T-helper 9 cell (primary cell): Measurements from ENCODE around the gene HNRNPM.

Source experiments
- DNase-seq: peaks from one replicate; pipeline ENCODE4 v3.0.0-alpha.2; 2020

Gene HNRNPM

DNA sequence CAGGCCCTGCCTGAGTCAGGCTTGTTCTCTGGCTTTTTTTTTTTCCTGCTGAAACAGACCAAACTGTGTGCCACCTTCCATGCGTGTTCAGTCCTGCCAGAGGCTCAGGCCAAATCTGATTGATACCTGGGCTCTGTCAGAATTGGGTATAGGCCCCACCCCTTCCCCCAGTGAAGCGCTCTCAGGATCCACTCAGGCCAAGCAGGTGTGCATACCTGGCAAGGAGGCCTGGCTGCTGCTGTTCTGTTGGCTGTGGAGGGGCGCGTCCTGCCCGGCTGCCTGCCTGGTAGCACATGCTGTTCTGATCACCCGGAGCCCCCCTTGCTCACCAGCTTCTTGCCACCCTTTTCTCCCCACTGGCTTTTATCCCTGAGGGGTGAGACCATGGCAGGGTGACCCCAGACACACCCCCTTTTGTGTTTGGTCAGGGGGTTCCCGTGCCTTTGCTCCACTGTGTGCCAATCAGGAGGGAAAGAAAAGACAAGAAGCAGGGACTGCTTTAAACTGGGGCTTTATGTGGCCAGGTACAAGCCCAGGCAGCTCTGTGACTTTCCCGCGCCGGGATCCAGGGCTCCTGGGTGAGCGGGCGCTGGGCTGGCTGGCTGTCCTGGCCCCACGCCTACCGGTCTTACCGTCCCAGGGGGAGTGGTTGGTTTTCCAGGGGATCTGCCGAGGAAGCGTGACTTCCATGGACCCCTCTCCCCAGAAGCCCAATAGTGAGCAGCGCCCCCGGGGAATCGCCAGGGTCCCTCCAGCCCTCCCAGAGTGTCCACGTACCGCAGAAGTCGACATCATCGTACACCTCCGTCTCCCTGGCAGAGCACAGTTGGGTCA, 45.0 kb downstream of the HNRNPM start:
- no peak for DNase-seq

GRCh38 chr19:8490395-8490760, 45.6 kb downstream of the HNRNPM start:
- DNase-seq = no peak

GRCh38 chr19:8490873-8491272, 46.1 kb downstream of the HNRNPM start:
- DNase-seq = no peak

GRCh38 chr19:8491574-8491973, 46.8 kb downstream of the HNRNPM start:
- DNase-seq = no peak

DNA sequence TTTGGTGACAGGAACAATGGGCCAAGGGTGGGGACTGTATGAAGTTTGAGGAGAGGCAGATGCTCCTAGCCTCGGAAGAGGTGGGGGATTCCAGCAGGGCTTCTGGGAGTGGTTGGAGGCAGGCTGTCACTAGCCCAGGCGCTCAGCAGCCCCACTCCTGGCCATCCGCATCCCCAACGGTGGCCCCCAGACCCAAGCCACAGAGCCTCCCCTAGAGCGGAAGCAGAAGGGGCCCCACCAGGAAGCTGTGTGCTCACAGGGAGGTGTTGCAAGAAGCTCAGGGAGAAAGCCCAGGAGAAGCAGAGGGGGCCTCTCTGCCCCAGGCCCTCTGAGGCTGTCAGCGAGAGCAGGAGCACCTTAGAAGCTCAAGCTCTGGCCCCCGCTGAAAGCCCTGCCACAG, 49.4 kb downstream of the HNRNPM start:
- no peak for DNase-seq

GRCh38 chr19:8498295-8498694, 53.5 kb downstream of the HNRNPM start:
- DNase-seq = no peak

DNA sequence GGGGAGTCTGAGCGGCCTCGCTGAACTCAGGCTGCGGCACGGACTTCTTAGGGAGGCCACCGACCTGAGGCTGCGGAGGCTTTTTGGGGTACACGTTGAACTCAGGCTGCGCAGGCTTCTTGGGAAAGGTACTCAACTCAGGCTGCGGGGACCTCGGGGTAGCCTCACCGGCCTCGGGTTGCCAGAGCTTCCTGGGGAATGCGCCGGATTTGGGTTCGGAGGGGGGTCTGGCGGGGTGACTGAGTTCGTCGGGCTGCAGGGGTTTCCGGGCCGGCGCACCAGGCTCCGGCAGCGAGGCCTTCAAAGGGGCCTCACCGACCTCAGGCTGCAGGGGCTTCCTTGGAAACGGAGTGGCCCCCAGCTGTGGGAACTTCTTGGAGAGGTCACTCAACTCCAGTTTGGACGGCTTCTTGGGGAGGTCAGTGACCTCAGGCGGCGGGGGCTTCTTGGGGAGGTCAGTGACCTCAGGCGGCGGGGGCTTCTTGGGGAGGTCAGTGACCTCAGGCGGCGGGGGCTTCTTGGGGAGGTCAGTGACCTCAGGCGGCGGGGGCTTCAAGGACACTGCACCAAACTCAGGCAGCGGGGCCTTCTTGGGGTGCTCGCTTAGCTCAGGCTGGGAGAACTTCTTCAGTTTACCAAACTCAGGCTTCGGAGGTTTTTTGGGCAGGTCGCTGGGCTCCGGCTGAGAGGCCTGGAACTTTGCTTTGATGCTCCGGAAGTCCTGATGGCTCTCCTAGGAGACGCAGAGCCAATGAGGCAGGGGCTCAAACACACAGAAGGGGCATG, 54.5 kb downstream of the HNRNPM start:
- DNase-seq = no peak

- DNase-seq = no peak
Observed at GRCh38 chr19:8500158-8500557, 55.4 kb downstream of the HNRNPM start.

- no peak for DNase-seq
Observed at GRCh38 chr19:8501516-8501915, 56.7 kb downstream of the HNRNPM start.

DNA sequence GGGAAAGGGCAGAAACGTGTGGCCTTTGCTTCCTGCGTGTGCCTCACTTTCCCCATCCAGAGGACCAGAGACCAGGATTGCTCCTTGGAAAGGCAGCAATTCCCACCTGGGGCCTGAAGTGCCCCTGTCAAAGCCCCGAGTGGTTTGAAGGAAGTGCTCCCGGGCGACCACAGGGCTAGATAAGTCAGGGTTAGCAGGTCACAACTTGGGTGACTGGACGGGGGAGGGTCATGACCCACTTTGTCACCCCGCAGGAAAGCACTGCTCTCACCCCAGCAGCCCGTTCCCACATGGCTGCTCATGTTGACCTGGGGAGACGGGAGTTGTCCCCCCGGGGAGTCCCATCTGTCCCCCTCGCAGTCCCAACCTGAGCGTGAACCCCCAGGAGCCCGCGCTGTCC, 57.2 kb downstream of the HNRNPM start:
- DNase-seq = no peak

DNA sequence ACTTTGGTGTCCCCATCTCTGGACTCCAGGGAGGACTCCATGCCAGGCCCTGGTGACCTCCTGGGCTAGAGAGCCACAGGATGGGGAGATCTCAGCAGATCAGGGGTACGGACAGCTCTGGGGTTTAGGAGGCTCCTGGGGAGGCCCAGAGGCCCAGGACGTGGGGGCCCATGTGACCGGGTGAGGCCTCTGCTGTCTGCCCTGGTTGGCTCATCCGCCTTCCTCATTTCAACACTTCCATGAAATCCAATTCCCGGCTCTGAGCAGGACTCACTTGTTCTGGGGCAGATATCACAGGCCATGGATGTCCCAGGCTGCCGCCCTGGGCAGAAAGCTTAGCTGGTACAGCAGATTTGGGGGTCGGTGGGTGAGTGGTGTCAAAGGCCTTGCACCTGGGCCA, 58.7 kb downstream of the HNRNPM start:
- no peak for DNase-seq

GRCh38 chr19:8504171-8504570, 59.4 kb downstream of the HNRNPM start:
- DNase-seq = no peak

DNA sequence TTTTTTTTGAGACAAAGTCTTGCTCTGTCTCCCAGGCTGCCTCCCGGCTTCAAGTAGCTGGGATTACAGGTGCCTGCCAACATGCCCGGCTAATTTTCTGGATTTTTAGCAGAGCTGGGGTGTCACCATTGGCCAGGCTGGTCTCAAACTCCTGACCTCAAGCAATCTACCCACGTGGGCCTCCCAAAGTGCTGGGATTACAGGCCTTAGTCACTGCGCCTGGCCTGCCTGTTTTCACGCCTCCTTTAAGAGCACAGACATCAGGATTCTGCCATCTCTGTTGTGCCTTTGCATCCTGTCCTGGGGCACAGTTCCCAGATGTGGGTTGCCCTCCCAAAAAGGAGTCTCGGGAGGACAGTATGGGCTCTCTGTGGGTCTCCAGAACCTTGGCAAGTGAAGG, 60.1 kb downstream of the HNRNPM start:
- DNase-seq = no peak

GRCh38 chr19:8505680-8506401, 61.1 kb downstream of the HNRNPM start:
- peak; percentile 68 for DNase-seq

DNA sequence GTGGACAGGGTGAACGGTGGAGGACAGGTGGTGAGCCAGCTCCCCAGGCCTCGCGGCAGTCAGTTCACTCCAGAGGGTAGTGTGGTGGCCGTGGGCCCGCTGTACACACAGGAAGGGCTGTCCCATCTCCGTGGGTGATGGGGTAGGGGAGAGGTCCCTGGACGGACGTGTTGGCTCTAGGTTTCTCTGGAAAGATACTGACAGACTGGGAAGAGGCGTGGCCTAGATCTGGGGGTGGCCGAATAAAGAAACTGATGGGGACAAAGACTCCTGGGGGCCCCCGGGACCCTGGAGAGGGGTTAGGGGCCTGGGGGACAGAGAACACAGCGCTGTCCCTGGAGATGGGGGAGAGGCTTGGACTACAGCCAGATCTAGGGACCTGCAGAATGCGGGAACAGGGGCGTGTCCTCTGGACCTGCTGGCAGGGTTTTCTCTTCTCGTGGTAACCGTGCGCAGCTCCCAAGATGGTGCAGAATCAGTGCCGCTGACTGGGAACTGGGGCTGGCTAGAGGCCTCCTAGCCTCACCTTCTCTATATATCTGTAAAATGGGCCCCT, 61.7 kb downstream of the HNRNPM start:
- no peak for DNase-seq

- no peak for DNase-seq
Observed at GRCh38 chr19:8510589-8511115, 65.9 kb downstream of the HNRNPM start.

- DNase-seq = no peak
Observed at GRCh38 chr19:8511573-8512101, 66.9 kb downstream of the HNRNPM start.

DNA sequence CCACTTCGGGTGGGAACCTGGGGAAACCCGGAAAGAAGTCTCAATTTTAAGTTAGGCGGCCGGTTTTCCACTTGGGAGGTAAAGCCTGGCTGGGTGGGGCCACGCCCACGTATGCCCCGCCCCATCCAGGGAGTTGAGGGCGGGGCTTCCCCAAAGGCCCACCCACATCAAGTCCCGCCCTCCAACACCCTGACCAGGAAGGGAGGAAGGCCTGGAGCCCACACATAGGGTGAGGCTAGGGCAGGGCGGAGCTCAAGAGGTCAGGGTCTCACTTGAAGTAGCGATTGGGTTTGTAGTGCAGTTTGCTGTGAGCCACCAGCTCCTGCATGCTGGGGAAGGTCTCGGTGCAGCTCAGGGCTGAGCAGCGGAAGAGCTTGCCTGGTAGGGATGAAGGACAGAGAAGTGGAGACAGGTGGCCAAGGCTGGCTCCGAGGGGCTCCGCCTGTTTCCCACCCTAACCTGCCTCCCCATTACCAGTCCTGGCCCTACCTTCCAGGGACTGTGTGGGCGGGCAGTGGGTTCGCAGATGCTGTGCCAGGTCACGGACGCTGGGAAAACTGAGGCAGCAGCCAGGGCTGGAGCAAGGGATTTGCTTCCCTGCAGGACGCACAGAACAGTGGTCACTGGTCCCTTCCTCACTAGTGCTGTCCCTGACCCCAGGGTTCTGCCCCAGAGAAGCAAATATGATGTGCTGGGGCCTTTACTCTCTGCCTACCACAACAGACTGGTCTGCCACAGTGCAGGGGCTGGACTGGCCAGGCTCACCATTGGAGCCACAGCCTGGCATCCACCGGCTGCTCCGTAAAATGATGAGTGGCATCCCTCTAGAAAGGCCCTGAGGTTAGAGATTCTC, 67.6 kb downstream of the HNRNPM start:
- no peak for DNase-seq

- DNase-seq = no peak
Observed at GRCh38 chr19:8513036-8513686, 68.4 kb downstream of the HNRNPM start.

DNA sequence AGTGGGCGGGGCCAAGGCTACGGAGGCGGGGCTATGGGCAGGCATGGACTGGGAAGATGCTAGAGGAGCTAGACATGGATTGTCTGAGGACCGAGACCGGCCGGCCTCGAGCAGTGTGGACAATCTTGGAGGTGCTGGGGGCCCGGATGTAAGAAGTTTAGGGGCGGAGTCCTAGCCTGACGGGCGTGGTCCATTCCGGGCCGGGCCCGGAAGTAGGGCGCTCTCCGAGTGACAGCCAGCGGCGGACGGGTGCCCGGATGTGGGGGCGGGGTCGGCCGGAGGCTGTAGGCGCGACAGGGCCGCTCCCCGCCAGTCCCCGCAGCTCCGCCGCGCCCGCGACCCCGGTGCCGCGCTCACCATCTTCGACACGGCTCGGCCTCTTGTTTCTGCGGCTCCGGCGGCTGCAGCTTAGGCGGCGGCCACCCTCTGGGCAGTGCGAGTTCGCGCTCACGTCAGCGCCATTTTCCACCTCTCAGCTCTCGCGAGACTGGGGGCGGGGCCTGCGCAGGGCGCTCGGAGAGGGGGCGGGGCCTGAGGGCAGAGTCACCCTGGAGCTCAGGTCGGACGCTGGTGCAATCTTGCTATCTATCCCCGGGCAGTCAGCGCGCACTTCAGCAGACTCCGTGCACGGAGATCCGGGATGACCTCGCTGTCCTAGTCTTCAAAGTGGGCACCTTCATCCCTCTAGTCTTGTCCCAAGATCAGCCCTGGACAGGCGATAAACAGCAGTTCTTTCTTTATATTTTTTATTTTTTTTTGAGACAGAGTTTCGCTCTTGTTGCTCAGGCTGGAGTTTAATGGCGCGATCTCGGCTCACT, 69.1 kb downstream of the HNRNPM start, which contains the start of gene ZNF414:
Gene ZNF414, minus strand, starts transcription at position 481 of the 818 bp plus-strand sequence. Its CDS starts 121 bp downstream, at position 360.
- peak; percentile 98 for DNase-seq
